Mesendoderm (in vitro differentiated cells): Measurements from ENCODE around the gene KIF11.

ENCODE experiments used
- DNase-seq: peaks from one replicate; pipeline ENCODE4 v3.0.0; 2013
- H2AK5ac ChIP-seq: 2 replicates; pipeline ENCODE4 v1.6.1; 2013; ENCODE audit warnings: low read length, inconsistent platforms
- H2BK120ac ChIP-seq: 2 replicates; pipeline ENCODE4 v1.6.1; 2013; ENCODE audit warnings: low read depth, mild to moderate bottlenecking, low read length, moderate library complexity, mixed read lengths
- H2BK15ac ChIP-seq: replicated peaks from 2 replicates; pipeline ENCODE4 v1.6.1; 2013; ENCODE audit warnings: low read depth, mild to moderate bottlenecking, moderate library complexity
- H2BK5ac ChIP-seq: 2 replicates; pipeline ENCODE4 v1.6.1; 2013; ENCODE audit warnings: low read length, inconsistent platforms
- H3K18ac ChIP-seq: 2 replicates; pipeline ENCODE4 v1.6.1; 2013; ENCODE audit warnings: mild to moderate bottlenecking, low read length, mixed read lengths
- H3K23ac ChIP-seq: one replicate; pipeline ENCODE4 v1.6.1; 2013; ENCODE audit warnings: low read length
- H3K27ac ChIP-seq: 2 replicates; pipeline ENCODE4 v1.5.1; 2013; ENCODE audit warnings: low read depth, mild to moderate bottlenecking, inconsistent platforms, low read length, moderate library complexity
- H3K27me3 ChIP-seq: 2 replicates; pipeline ENCODE4 v1.6.1; 2013; ENCODE audit warnings: low read length, control low read depth, mild to moderate bottlenecking, inconsistent platforms; ENCODE audit not compliant: insufficient read depth, poor library complexity
- H3K36me3 ChIP-seq: 2 replicates; pipeline ENCODE4 v1.6.1; 2013; ENCODE audit warnings: low read length, inconsistent platforms; ENCODE audit not compliant: control insufficient read depth, insufficient read depth
- H3K4ac ChIP-seq: one replicate; pipeline ENCODE4 v1.6.1; 2013; ENCODE audit warnings: low read depth, mild to moderate bottlenecking, low read length, moderate library complexity
- H3K4me1 ChIP-seq: 2 replicates; pipeline ENCODE4 v1.6.1; 2013; ENCODE audit warnings: low read depth, low read length, inconsistent platforms; ENCODE audit not compliant: control insufficient read depth
- H3K4me2 ChIP-seq: 2 replicates; pipeline ENCODE4 v1.6.1; 2013; ENCODE audit warnings: low read length
- H3K4me3 ChIP-seq: 2 replicates; pipeline ENCODE4 v1.5.1; 2013; ENCODE audit warnings: mild to moderate bottlenecking, low read length
- H3K56ac ChIP-seq: one replicate; pipeline ENCODE4 v1.6.1; 2013; ENCODE audit warnings: low read length
- H3K79me1 ChIP-seq: 2 replicates; pipeline ENCODE4 v1.6.1; 2013; ENCODE audit warnings: low read length, inconsistent platforms
- H3K79me2 ChIP-seq: 2 replicates; pipeline ENCODE4 v1.6.1; 2013; ENCODE audit warnings: mild to moderate bottlenecking, low read length; ENCODE audit not compliant: control insufficient read depth, insufficient read depth
- H3K9ac ChIP-seq: 2 replicates; pipeline ENCODE4 v1.6.1; 2013; ENCODE audit warnings: low read length, inconsistent platforms
- H4K5ac ChIP-seq: one replicate; pipeline ENCODE4 v1.6.1; 2013; ENCODE audit warnings: low read length
- H4K8ac ChIP-seq: one replicate; pipeline ENCODE4 v1.6.1; 2013; ENCODE audit warnings: low read depth, mild to moderate bottlenecking, control low read depth, low read length, moderate library complexity
- WGBS: extraction: QIAGEN DNeasy Blood & Tissue Kit; methylation state at CpG from one replicate; pipeline ENCODE4 v1.1.7; 2013; ENCODE audit warnings: low lambda C conversion rate, missing lambda C conversion rate; ENCODE audit not compliant: insufficient coverage; ENCODE audit errors: extremely low coverage; 5-methylcytosine and 5-hydroxymethylcytosine counted together

The KIF11 gene

DNA sequence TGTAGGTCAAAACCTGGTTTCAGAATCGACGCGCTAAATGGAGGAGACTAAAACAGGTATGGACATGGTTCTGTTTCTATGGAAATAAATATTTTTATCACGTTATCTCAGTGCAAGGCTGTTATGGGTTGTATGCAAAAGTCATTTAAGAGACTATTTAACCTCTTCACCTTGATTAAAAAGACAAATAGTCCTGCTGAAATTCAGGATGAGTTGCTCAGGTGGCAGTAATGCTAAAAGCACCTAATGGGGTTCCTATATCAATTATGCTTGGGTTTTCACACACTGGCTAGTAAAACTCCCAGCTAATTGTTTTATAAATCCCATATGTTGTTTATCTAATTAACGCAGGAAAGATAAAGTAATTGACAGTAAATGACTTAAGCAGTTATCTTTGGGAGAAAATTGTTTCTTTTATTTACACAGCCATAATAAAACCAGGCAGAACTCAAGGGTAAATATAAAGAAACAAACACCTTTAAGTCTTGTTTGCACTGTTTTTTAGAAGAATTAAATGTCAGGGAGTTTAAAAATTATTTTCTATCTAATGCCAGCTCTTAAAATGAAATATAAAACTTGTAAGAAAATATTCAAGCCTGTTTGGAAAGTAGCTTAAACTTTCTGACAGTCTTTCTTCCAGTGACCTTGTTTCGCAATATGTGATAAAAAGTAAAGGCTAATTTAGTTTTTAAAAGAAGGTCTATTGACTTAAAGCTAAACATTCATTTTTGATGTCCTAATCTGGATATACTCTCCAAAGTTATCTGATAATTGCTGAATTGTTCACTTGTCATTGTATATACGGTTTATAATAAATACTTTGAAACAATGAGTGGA, 100.0 kb downstream of the KIF11 start:
- Histone ChIP-seq H3K23ac (no peak overlapping the region), H3K36me3 (no peaks in the 10 kb centered on the region), H3K9ac (no peak overlapping the region), H2BK120ac (no peak overlapping the region), H2BK15ac (no peak overlapping the region), H3K4me3 (no peak overlapping the region), H3K79me1 (no peaks in the 10 kb centered on the region), H2BK5ac (no peak overlapping the region), H3K18ac (no peak overlapping the region), H3K56ac (no peak overlapping the region), H3K4me1 (no peaks in the 10 kb centered on the region), H3K79me2 (no peaks in the 10 kb centered on the region), H3K27me3 (peaks cover 33% of the 10 kb centered on the region), H3K27ac (peak overlapping the region; percentile 30), H3K4me2 (no peak overlapping the region), H2AK5ac (no peak overlapping the region), H4K8ac (no peak overlapping the region), H3K4ac (no peak overlapping the region), H4K5ac (no peak overlapping the region)
- WGBS, result no CpG with 5 or more reads among the region's 7 CpGs
- DNase-seq, result peak; percentile 21

DNA sequence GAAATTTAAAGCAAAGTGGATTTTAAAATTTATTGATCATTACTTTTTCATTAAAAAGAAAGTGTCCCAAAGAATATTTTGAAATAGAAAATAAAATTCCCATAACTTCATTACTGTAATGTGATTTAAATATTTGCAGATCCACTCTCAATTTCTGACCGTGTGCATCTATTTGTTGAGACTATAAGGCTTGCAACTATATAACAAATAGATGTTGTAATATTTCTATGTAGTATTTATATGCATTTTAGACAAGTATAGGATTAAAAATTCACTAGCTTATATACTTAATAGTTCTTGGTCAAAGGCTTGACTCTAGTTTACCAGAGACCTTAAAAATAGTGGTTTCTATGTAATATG, 100.6 kb downstream of the KIF11 start:
- no peak overlapping the region for H3K9ac ChIP-seq
- WGBS, result no CpG with 5 or more reads among the region's 1 CpG
- H2AK5ac ChIP-seq, result no peak overlapping the region
- H3K27me3 ChIP-seq, result peaks cover 27% of the 10 kb centered on the region
- no peak overlapping the region for H4K8ac ChIP-seq
- H3K56ac ChIP-seq, result no peak overlapping the region
- no peak overlapping the region for H3K23ac ChIP-seq
- no peak overlapping the region for H3K4ac ChIP-seq
- no peak overlapping the region for H3K4me2 ChIP-seq
- H3K79me1 ChIP-seq, result no peaks in the 10 kb centered on the region
- no peak overlapping the region for H4K5ac ChIP-seq
- no peaks in the 10 kb centered on the region for H3K36me3 ChIP-seq
- H3K4me3 ChIP-seq, result no peak overlapping the region
- no peak overlapping the region for H3K27ac ChIP-seq
- DNase-seq, result no peak
- H3K18ac ChIP-seq, result no peak overlapping the region
- no peaks in the 10 kb centered on the region for H3K4me1 ChIP-seq
- no peak overlapping the region for H2BK5ac ChIP-seq
- no peak overlapping the region for H2BK15ac ChIP-seq
- no peaks in the 10 kb centered on the region for H3K79me2 ChIP-seq
- H2BK120ac ChIP-seq, result no peak overlapping the region

DNA sequence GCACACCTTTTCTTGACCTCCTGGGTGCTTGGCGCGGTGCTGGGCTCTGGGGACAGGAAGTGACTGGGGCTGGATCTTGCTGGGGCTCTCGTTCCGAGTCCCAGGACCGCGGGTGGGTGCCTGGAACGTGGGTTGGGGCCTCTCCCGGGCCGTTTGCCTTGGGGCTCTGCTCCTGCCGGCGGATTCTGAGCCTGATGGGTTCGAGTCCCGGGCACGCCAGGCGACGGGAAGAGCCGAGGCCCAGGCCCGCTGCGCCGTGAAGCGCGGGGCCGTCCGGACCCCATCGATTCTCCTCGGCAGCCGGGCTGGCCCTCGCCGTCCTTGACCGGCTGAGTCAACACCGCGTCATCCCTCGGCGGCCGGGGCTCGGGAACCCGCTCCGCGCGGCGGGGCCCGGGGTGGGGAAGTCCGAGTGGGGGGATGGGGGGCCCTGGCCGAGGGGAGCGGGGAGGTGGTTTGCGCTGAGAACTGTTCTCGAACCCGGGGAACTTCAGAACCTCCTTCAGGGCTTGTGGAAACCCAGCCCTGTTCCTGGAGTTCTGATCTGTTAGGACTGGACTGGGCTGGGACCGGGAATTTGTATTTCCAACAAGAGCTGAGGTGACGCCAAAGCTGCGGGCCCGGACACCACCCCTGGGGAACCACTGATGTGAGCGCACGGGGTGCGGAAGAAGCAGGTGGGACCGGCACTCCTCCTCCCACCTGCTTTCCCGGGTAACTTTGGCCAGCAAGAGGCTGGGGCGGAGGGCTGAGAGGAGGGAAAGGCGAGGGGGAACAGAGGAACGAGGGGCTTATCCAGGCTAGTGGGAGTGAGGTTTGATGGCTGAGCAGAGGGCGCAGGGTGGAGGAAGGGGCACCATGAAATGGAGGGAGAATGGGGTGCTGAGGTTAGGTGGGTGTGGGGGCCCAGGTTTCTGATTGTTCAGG, 103.0 kb downstream of the KIF11 start:
- H4K8ac ChIP-seq, result no peak overlapping the region
- no peak for DNase-seq
- no CpG with 5 or more reads among the region's 61 CpGs for WGBS
- no peaks in the 10 kb centered on the region for H3K79me1 ChIP-seq
- no peaks in the 10 kb centered on the region for H3K79me2 ChIP-seq
- no peak overlapping the region for H2AK5ac ChIP-seq
- H3K9ac ChIP-seq, result peak overlapping the region; percentile 56
- H4K5ac ChIP-seq, result no peak overlapping the region
- H3K4me2 ChIP-seq, result peak overlapping the region; percentile 18
- no peak overlapping the region for H3K27ac ChIP-seq
- no peaks in the 10 kb centered on the region for H3K4me1 ChIP-seq
- no peaks in the 10 kb centered on the region for H3K36me3 ChIP-seq
- H2BK15ac ChIP-seq, result no peak overlapping the region
- H2BK5ac ChIP-seq, result no peak overlapping the region
- H3K23ac ChIP-seq, result no peak overlapping the region
- peak overlapping the region; percentile 51 for H3K18ac ChIP-seq
- no peak overlapping the region for H2BK120ac ChIP-seq
- peaks cover 24% of the 10 kb centered on the region for H3K27me3 ChIP-seq
- no peak overlapping the region for H3K4me3 ChIP-seq
- peak overlapping the region; percentile 47 for H3K56ac ChIP-seq
- H3K4ac ChIP-seq, result no peak overlapping the region

DNA sequence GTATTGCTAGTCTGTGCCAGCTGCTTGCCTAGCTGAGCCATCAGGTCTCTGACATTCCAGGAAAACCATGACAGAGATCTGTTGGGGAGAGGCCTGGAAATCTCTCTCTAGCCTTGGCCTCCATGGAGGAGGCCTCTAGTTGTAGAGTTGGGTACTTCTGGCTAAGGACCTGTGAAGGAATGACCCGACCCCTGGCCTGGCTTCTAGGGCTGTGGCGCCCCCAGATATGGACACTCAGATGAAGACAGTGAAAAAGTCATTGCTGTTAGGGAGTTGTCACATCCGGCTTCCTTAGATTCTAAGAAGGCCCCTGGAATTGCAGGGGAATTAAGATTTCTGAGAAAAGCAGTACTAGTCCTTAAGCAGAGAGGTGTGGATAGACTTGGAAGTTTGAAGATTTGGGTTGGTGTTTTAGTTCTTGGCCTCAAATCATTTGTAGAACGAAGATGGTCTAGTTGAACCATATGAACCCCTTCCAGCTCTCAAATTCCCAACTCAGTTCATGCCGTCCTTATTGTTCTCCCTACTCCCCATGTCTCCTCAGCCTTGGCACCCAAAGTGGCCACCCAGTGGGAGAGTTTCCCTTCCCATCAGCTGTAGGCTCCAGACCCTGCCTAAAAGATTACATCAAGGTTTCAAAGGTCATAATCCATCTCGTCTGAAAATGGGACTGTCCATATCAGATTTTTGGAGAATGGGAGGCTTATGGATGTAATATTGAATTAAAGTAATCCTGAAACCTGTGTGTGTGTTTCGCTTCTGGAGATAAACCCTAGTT, 103.9 kb downstream of the KIF11 start:
- H3K4me1 ChIP-seq, result no peaks in the 10 kb centered on the region
- H4K8ac ChIP-seq, result no peak overlapping the region
- H3K27me3 ChIP-seq, result peaks cover 19% of the 10 kb centered on the region
- no peak overlapping the region for H3K9ac ChIP-seq
- peak; percentile 66 for DNase-seq
- no peak overlapping the region for H3K4me2 ChIP-seq
- H3K79me2 ChIP-seq, result no peaks in the 10 kb centered on the region
- H2BK120ac ChIP-seq, result no peak overlapping the region
- no peak overlapping the region for H2BK5ac ChIP-seq
- H3K18ac ChIP-seq, result no peak overlapping the region
- no peak overlapping the region for H3K4ac ChIP-seq
- no peak overlapping the region for H4K5ac ChIP-seq
- no peak overlapping the region for H2BK15ac ChIP-seq
- H3K56ac ChIP-seq, result no peak overlapping the region
- no peaks in the 10 kb centered on the region for H3K36me3 ChIP-seq
- no CpG with 5 or more reads among the region's 7 CpGs for WGBS
- H3K79me1 ChIP-seq, result no peaks in the 10 kb centered on the region
- no peak overlapping the region for H3K27ac ChIP-seq
- no peak overlapping the region for H3K23ac ChIP-seq
- no peak overlapping the region for H3K4me3 ChIP-seq
- no peak overlapping the region for H2AK5ac ChIP-seq

GRCh38 chr10:92697663-92698511, 105.0 kb downstream of the KIF11 start:
- no peaks in the 10 kb centered on the region for H3K79me1 ChIP-seq
- no peak overlapping the region for H2BK5ac ChIP-seq
- no peak overlapping the region for H2BK15ac ChIP-seq
- H4K8ac ChIP-seq, result no peak overlapping the region
- no peak overlapping the region for H2BK120ac ChIP-seq
- no peak overlapping the region for H3K9ac ChIP-seq
- no peak overlapping the region for H3K56ac ChIP-seq
- no peak overlapping the region for H3K27ac ChIP-seq
- H4K5ac ChIP-seq, result no peak overlapping the region
- H2AK5ac ChIP-seq, result no peak overlapping the region
- DNase-seq, result no peak
- H3K27me3 ChIP-seq, result peaks cover 19% of the 10 kb centered on the region
- no peak overlapping the region for H3K4me3 ChIP-seq
- no peaks in the 10 kb centered on the region for H3K36me3 ChIP-seq
- no peaks in the 10 kb centered on the region for H3K4me1 ChIP-seq
- no peak overlapping the region for H3K23ac ChIP-seq
- H3K79me2 ChIP-seq, result no peaks in the 10 kb centered on the region
- H3K4ac ChIP-seq, result no peak overlapping the region
- H3K4me2 ChIP-seq, result no peak overlapping the region
- no peak overlapping the region for H3K18ac ChIP-seq
- WGBS, result no CpG with 5 or more reads among the region's 7 CpGs
